ENCODE measurements around the gene IGFN1.

IGFN1 gene

DNA sequence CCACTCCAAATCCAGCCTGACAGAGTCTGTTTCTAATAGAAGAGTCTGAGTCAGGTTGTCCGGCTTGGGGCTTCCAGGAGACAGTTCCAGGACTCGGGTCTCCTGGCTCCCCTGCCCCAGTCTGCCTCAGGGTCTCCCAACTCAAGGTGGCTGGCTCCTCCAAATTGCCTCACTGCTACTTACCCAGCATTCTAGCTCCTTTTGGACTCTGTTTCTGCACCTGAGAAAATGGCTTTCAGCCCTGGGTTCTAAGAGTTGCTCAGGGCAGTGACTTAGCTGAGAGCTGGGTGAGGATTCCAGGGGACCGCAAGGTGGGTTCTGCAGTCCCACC is 5.5 kb upstream of the IGFN1 start:
- DNase-seq (ENCODE audit: low read depth in 2 of 2), result no peak

GRCh38 chr1:201185527-201186128 is 5.0 kb upstream of the IGFN1 start:
- no peak for DNase-seq (ENCODE audit: low read depth in 2 of 2)

GRCh38 chr1:201186192-201186591 is 4.4 kb upstream of the IGFN1 start:
- DNase-seq (ENCODE audit: low read depth in 2 of 2), result no peak

DNA sequence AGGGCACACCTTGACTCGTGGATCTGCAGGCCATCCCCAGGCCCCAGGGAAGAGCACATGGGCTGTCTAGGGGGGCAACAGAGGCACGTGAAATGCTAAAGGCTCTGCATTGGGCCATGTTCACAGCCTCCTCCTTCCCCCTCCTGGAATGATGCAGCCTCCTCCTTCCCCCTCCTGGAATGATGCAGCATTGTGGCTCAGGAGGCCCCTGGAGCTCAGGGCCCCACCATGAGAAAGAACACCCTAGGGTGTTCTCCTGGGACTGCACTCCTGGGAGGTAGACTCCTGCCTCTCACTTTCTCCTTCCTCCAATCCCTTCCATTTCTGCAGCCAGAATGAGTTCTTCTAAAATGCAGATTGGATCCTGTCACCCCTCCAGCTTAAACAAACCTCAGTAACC is 1.5 kb upstream of the IGFN1 start:
- DNase-seq (ENCODE audit: low read depth in 2 of 2), result no peak

DNA sequence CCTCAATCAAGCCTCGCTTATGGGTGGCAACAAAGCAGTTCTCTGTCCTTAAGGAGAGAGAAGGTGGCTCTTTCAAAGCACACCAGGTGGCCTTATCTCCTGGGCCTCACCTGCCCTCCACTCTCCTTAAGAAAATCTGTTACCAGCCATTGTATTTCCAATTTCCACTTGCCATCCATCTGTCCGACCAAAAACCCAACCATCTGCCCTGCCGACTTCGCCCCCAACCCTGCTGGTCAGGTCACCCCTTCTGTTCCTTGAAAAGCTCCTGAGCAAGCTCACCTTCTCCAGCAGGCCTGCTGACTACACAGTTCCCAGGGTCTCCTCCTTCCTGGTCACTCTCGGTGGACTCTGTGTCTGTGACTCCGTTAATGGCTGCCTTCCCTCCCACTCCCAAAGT is 619 bp upstream of the IGFN1 start:
- no peak for DNase-seq (ENCODE audit: low read depth in 2 of 2)

DNA sequence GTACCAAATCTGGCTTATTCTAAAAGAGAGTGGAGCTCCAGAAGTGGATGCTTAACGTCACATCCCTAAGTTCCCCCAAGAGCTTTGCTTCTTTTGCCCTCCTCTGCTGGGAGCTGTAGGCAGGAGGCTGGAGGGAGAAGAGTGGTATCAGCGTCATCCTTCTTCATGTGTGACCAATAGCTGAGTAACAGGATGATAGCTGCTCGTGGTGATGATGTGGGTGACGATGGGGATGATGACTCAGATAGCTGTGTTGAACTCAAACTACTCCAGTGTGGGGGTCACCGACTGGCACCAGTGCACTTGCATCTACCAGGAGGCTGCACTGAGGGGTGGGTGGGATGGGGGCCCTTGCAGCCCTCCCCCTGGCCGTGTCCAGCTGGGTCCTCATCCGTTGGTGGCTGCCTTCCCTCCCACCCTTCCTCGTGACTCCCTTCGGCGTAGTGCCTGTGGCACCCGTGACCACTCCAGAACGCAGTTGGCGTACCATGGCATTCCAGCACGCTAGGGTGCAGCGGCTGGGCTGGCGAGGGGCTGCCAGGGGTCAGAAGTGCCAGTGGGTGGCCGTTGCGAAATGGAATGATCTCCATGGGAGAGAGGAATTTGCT is 1.1 kb downstream of the IGFN1 start:
- DNase-seq (ENCODE audit: low read depth in 2 of 2), result no peak

DNA sequence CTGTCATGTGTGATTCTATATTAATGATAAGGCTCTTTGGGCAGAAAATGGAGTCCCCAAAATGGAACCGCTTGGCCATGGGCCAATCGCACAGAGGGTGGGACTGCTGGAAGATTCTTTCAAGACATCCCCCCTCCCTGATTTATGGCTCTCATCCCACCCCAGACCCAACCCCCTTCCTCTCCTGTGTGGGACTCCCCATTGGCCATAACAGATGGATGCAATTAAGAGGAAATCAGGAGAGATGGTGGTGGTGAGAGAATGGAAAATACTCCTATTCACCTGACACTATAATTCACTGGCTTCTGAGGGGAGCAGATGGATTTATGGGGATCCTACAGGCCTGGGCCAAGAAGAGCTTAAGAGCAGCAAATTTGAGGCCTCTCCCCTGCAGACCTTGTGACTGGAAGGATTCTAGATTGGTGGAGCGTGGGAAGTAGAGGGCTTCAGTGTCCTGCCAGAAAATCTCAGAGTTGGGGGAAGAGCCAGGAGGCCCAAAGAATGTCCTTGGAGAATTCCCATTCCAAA is 1.7 kb downstream of the IGFN1 start:
- no peak for DNase-seq (ENCODE audit: low read depth in 2 of 2)

DNA sequence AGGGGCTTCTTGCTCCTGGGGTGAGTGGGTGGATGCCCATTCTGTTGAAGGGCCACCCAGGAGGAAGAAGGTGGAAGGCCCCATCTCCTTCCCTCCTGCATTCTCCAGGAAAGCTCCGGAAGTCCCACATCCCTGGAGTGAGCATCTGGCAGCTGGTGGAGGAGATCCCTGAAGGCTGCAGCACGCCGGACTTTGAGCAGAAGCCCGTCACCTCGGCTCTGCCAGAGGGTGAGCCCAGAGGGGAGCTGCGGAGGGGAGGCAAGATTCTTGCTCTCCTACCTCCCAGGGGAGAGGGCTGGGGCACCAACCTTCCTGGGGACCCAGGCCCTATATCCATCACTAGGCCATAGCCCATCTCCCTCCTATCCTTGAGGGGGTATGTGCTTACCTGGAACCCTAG is 3.4 kb downstream of the IGFN1 start:
- no peak for DNase-seq (ENCODE audit: low read depth in 2 of 2)

GRCh38 chr1:201198598-201198997 is 8.0 kb downstream of the IGFN1 start:
- no peak for DNase-seq (ENCODE audit: low read depth in 2 of 2)

GRCh38 chr1:201205036-201205435 is 14.4 kb downstream of the IGFN1 start:
- no peak for DNase-seq (ENCODE audit: low read depth in 2 of 2)

DNA sequence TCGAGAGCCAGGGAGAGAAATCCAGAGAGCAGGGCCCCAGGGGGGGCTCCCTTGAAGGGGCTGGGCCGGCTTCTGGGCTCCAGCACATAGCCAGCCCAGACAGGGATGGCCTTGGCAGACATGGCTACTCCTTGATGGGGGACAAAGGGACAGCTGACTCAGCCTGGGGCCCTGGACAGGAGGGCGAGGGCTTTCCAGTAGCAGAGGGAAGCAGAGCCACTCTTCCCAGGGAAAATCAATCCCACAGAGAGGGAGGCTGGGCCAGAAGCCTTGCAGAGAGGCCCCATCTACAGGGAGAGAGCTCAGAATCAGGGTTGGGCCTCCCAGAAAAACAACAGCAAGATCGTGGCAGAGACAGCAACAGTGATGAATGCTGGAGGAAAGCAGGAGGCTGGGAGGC is 15.6 kb downstream of the IGFN1 start:
- DNase-seq (ENCODE audit: low read depth in 2 of 2), result no peak

- DNase-seq (ENCODE audit: low read depth in 2 of 2), result no peak
Observed at GRCh38 chr1:201207046-201207445, 16.4 kb downstream of the IGFN1 start.

DNA sequence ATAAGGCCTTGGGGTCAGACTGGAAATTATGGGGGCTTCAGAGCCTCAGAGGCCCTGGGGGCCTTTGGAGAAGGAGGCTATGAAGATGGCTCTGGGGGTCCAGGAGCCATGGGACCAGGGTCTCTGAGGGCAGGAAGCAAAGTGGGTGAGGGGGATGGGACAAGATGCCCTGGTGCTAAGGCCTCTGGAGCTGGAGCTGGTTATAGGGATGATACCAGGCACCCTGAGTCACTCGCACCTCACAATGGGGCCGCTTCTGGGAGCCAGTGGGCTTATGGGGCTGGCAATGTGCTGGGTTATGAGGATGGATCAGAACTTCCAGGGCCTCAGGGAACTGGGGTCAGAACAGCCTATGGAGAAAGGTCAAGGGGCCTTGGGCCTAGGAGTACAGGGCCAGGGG is 17.6 kb downstream of the IGFN1 start:
- DNase-seq (ENCODE audit: low read depth in 2 of 2), result no peak

GRCh38 chr1:201212056-201212455 is 21.4 kb downstream of the IGFN1 start:
- no peak for DNase-seq (ENCODE audit: low read depth in 2 of 2)

DNA sequence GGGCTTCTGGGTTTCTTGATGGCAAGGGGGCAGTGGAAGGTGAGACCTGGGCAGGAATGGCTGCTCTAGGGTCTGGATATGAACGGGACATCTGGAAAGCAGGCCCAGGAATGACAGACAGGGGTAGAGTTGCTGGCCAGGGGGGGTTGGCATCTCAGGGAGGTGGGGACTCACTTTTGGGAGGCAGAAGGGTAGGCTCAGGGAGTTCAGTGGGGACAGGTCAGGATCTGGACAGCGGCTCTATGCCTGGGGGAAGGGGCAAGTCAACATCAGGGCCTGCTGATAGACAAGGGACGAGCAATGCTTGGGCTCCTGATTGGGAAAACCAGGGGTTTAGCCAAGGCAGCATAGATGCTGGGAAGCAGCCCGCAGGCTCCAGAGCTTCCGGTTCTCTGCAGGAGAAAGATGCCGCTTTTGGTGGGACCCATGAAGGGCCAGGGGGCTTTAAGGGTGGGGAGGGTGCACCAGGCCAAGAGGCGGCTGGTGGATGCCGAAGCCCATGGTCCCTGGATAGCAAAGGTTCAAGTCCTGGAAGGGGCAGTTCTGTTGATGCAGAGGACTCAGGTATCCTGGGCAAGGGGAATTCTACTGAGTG is 21.9 kb downstream of the IGFN1 start:
- DNase-seq (ENCODE audit: low read depth in 2 of 2), result no peak

GRCh38 chr1:201213106-201213770 is 22.6 kb downstream of the IGFN1 start:
- no peak for DNase-seq (ENCODE audit: low read depth in 2 of 2)

DNA sequence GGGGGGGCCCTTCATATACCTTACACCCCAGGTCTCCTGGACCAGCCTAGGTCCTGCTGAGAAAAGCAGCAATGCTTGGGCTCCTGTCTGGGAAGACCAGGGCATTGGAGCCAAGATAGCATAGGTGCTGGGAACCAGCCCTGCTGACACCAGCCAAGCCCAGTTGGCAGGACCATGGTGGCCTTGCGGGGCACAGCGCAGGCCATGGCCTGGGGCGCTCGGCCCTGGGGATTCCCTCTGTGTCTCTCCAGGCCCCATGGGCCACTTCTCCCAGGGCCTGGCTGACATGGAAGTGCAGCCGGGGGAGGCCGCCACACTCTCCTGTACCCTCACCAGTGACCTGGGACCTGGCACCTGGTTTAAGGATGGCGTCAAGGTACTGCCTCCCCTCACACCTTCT is 23.3 kb downstream of the IGFN1 start:
- no peak for DNase-seq (ENCODE audit: low read depth in 2 of 2)

GRCh38 chr1:201214461-201214860 is 23.8 kb downstream of the IGFN1 start:
- DNase-seq (ENCODE audit: low read depth in 2 of 2), result no peak

DNA sequence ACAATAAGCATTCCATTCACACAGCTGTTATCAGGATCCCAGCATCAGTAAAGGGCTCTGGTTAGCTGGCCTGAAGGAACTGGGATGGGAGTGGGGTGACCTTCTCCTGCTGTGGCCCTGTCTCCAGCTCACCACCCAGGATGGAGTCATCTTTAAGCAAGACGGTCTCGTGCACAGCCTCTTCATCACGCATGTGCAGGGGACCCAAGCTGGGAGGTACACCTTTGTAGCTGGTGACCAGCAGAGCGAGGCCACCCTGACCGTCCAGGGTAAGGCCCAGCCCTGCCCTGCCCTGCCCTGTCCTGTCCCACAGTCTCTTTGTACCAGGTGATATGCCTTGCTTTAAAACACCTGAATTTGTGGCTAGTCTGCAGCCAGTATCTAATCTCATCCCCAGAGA is 24.3 kb downstream of the IGFN1 start:
- no peak for DNase-seq (ENCODE audit: low read depth in 2 of 2)

GRCh38 chr1:201215531-201216357 is 25.1 kb downstream of the IGFN1 start:
- no peak for DNase-seq (ENCODE audit: low read depth in 2 of 2)

GRCh38 chr1:201216395-201217085 is 25.9 kb downstream of the IGFN1 start:
- no peak for DNase-seq (ENCODE audit: low read depth in 2 of 2)

DNA sequence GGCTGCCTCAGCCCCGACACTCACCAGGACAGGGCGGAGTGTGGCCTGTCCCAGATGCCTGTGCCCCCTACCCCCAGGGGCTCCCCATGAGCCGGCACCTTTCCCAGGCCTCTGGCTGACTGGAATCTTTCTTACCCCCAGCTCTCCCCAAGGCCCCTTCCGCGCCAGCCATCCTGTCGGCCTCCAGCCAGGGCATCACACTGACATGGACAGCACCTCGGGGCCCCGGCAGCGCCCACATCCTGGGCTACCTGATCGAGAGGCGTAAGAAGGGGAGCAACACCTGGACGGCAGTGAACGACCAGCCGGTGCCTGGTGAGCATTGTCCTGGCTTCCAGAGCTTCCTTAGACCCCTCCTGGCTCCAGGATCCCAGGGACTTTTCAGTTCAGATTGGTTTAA is 26.5 kb downstream of the IGFN1 start:
- DNase-seq (ENCODE audit: low read depth in 2 of 2), result no peak
